AG08396 (cell line): ENCODE data around the gene MKNK1.

Experiments
- DNase-seq: peaks from one replicate; pipeline ENCODE4 v3.0.0; 2012; ENCODE audit warnings: low spot score, mixed read lengths

Gene MKNK1

GRCh38 chr1:46522184-46522968, 81.7 kb downstream of the MKNK1 start:
- DNase-seq: peak; percentile 61

- DNase-seq: no peak
Measured at GRCh38 chr1:46521414-46521813, 82.7 kb downstream of the MKNK1 start.

GRCh38 chr1:46520063-46520911, 83.8 kb downstream of the MKNK1 start:
- DNase-seq: peak; percentile 91

GRCh38 chr1:46519209-46519608, 84.9 kb downstream of the MKNK1 start:
- DNase-seq: no peak

- DNase-seq: no peak
Measured at GRCh38 chr1:46517932-46518498, 86.1 kb downstream of the MKNK1 start.

- no peak for DNase-seq
Measured at GRCh38 chr1:46517010-46517600, 87.0 kb downstream of the MKNK1 start.

- DNase-seq: no peak
Measured at GRCh38 chr1:46516200-46516950, 87.7 kb downstream of the MKNK1 start.

- no peak for DNase-seq
Measured at GRCh38 chr1:46515576-46515975, 88.5 kb downstream of the MKNK1 start.

GRCh38 chr1:46513536-46513935, 90.5 kb downstream of the MKNK1 start:
- DNase-seq: no peak

GRCh38 chr1:46512792-46513190, 91.3 kb downstream of the MKNK1 start:
- DNase-seq: no peak

- no peak for DNase-seq
Measured at GRCh38 chr1:46512135-46512791, 91.8 kb downstream of the MKNK1 start.

- DNase-seq: no peak
Measured at GRCh38 chr1:46510998-46511365, 93.1 kb downstream of the MKNK1 start.

GRCh38 chr1:46510341-46510997, 93.6 kb downstream of the MKNK1 start:
- DNase-seq: no peak

- DNase-seq: no peak
Measured at GRCh38 chr1:46508757-46509156, 95.3 kb downstream of the MKNK1 start.
